Measurements from ENCODE around the gene MYRIP.

Gene MYRIP

GRCh38 chr3:40299721-40300335 lies 490.4 kb downstream of the MYRIP start:
- no peak for DNase-seq

GRCh38 chr3:40302784-40303183 lies 493.4 kb downstream of the MYRIP start:
- DNase-seq: no peak

GRCh38 chr3:40304352-40304751 lies 494.9 kb downstream of the MYRIP start:
- DNase-seq: no peak

- DNase-seq: no peak
These were observed 496.9 kb downstream of the MYRIP start for GRCh38 chr3:40306336-40306735.

GRCh38 chr3:40307176-40307575 lies 497.8 kb downstream of the MYRIP start:
- DNase-seq: no peak

GRCh38 chr3:40308725-40309417 lies 499.5 kb downstream of the MYRIP start:
- DNase-seq: no peak

GRCh38 chr3:40309418-40309924 lies 500.1 kb downstream of the MYRIP start, which contains the start of gene EIF1B:
Gene EIF1B (plus strand): TSS chr3:40309707. CDS start chr3:40309942, 235 bp downstream.
- peak; percentile 99 for DNase-seq
